Measurements from ENCODE around the gene SDC1.

The SDC1 gene

DNA sequence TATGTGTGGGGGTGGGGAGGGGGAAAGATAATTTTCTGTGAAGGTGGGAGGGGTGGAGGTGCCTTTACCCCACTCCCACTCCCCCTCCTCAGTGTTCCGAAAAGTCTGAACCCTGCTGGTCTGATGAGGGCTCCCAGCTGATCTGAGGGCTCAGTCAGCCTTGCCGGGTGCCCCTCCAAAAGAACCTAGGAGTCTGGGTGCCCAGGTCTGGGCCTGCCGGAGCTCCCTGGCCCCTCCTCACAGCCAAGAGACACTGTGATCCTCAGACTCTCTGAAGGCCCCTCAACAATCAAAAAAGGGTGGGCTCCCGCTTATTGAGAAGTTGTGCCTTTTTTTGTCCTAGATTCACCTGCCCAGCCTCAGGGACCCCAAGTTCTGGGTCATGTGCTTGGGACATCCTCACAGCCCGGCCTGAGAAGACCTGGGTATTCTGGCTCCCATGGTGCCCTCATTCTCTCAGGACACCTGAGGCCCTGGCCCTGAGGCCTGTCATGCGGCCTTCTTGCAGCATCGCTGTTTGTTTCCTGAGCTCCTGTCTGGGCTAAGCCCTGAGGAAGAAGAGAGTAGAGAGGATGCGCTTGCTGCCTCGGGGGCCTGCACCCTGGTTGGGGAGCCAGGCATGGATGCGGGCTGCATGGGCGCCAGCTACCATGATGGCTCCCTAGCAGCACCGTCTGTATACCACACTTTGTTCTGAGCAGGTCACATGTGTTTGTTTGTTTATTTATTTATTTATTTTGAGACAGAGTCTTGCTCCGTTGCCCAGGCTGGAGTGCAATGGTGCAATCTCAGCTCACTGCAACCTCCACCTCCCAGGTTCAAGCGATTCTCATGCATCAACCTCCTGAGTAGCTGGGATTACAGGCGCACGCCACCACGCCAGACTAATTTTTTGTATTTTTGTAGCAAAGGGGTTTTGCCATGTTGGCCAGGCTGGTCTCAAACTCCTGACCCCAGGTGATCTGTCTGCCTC lies 44.0 kb downstream of the SDC1 start:
- H3K4me1 ChIP-seq, result peaks cover 0 to 5% (median 0%) of the 10 kb centered on the region in 4 donors
- no peaks in the 10 kb centered on the region for H3K9me3 ChIP-seq
- TF ChIP-seq, protein P1, sequence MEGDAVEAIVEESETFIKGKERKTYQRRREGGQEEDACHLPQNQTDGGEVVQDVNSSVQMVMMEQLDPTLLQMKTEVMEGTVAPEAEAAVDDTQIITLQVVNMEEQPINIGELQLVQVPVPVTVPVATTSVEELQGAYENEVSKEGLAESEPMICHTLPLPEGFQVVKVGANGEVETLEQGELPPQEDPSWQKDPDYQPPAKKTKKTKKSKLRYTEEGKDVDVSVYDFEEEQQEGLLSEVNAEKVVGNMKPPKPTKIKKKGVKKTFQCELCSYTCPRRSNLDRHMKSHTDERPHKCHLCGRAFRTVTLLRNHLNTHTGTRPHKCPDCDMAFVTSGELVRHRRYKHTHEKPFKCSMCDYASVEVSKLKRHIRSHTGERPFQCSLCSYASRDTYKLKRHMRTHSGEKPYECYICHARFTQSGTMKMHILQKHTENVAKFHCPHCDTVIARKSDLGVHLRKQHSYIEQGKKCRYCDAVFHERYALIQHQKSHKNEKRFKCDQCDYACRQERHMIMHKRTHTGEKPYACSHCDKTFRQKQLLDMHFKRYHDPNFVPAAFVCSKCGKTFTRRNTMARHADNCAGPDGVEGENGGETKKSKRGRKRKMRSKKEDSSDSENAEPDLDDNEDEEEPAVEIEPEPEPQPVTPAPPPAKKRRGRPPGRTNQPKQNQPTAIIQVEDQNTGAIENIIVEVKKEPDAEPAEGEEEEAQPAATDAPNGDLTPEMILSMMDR (IDR thresholded peaks at IDR 0.05), result no peak
- peak in 1 of 2 donors; percentile 58 for DNase-seq
- H3K27ac ChIP-seq, result no peak overlapping the region
- no peaks in the 10 kb centered on the region for H3K27me3 ChIP-seq
- no peaks in the 10 kb centered on the region for H3K36me3 ChIP-seq
- no peak overlapping the region for H3K4me3 ChIP-seq
- intact Hi-C loops (cut with DNase I; ENCODE audit: low total_unique reads), result no loop called here

DNA sequence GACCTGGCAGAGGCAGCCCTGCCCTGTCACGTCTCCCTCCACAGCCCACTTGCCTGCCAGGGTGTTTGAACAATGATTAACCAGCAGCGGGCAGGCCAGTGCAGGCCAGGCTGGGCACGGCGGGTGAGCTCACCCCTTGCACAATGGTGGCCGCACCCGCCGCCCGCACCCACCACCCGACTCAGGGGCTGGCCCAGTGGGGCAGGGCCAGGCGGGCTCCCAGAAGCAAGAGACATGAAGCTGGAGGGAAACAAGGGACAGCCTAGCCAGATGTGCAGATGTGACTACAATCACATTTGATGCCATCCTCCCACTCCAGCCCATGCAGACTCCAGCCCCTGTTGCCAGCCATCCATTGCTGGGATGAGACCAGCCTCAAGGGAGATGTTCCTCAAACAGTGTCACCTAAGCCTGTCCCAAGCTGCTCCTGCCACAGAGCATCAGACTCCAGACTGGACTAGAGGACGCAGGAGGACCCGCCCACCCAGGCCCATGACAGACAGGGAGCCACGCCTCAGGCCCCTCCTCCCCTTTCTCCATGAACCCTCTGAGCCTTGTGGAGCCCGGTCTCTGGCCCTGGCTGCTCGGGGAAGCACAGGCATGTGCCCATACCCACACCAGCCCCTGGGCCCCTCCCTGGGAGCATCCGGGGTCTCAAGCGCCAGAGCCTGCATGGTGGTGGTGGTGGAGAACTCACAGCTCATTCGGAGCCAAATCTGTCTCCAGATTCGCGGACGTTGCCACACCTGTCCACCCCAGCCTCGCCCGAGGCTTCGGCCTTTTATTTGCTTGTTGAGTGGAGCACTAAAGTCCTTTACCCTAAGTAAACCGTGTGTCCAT lies 45.0 kb downstream of the SDC1 start:
- Histone ChIP-seq H3K27ac (no peak overlapping the region), H3K9me3 (no peaks in the 10 kb centered on the region), H3K27me3 (no peaks in the 10 kb centered on the region), H3K4me3 (no peak overlapping the region), H3K36me3 (no peaks in the 10 kb centered on the region), H3K4me1 (peaks cover 0 to 5% (median 0%) of the 10 kb centered on the region in 4 donors)
- TF ChIP-seq, protein P1 (IDR thresholded peaks at IDR 0.05), result no peak
- intact Hi-C loops (cut with DNase I; ENCODE audit: low total_unique reads), result no loop called here
- peak in 1 of 2 donors; percentile 55 for DNase-seq

DNA sequence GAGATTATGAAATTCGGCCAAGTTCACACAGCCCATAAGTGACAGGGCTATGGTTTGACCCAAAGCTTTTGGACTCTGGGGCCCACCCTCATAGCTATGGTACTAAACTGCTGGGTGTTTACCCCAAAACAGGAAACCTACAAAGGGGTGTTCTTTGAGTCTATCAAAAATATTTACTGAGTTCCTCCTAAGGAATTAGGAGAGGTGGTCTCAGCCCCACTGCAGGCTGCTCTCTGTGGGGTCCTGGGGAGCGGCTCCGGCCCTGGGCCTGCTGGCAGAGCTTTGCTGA lies 45.5 kb downstream of the SDC1 start:
- Histone ChIP-seq H3K9me3 (no peaks in the 10 kb centered on the region), H3K36me3 (no peaks in the 10 kb centered on the region), H3K27ac (no peak overlapping the region), H3K27me3 (no peaks in the 10 kb centered on the region), H3K4me3 (no peak overlapping the region), H3K4me1 (peaks cover 0 to 5% (median 0%) of the 10 kb centered on the region in 4 donors)
- DNase-seq, result no peak
- TF ChIP-seq, protein P1 (IDR thresholded peaks at IDR 0.05), result no peak
- intact Hi-C loops (cut with DNase I; ENCODE audit: low total_unique reads), result no loop called here

DNA sequence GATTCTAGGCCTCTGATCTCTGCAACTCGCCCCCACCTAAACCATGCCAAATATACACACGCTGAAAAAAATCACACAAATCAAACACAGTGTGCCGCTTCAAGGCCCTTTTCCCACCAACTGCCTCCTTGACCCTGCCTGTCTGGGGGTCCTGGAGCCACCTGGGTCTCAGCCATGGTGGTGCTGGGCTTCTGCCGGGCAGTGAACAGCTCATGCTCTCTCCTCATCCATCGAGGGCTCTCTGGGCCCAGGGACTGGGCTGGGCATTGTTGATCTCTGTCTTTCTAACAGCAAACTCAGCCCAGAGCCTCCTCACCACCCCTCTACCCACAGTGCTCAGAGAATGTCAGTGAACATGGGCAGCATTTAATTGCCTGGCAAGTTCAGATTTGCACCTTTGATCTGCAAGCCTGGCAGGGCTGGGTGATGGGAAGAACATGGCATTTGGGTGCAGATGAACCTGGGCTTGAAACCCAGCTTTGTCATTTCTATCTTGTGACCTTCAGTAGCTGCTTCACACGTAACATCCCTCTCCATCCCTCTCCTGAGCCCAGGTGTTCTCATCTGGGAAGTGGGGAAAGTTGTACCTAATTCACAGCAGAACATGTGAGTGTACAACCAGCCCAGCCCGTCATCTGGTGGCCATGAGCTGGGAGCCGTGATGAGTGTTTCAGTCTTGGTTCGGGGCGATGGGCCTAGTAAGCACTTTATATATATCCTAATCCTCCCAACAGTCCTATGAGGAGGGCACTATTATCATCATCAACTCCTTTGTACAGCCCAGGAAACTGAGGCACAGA lies 46.1 kb downstream of the SDC1 start:
- Histone ChIP-seq H3K4me1 (peaks cover 0 to 2% (median 0%) of the 10 kb centered on the region in 4 donors), H3K27me3 (no peaks in the 10 kb centered on the region), H3K9me3 (no peaks in the 10 kb centered on the region), H3K4me3 (no peak overlapping the region), H3K36me3 (no peaks in the 10 kb centered on the region), H3K27ac (no peak overlapping the region)
- peak in 1 of 2 donors; percentile 31 for DNase-seq
- TF ChIP-seq, protein P1 (IDR thresholded peaks at IDR 0.05), result no peak
- intact Hi-C loops (cut with DNase I; ENCODE audit: low total_unique reads), result no loop called here

DNA sequence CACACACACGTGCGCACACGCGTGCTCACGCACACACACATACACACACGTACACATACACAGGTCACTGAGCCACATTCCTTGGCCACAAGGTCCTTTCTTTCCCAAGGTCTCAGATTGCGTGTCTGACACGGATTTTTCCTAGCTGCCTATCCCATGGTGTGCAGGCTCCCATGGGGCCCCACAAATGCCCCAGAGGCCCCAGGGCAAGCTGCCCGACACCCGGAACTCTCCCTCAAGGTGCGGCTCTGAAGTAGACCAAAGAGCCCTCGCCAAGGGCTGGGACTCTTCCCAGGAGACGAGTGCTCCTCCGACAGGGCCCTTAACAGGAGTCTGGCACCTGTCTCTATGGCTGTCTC lies 46.7 kb downstream of the SDC1 start:
- Histone ChIP-seq H3K9me3 (no peaks in the 10 kb centered on the region), H3K27me3 (no peaks in the 10 kb centered on the region), H3K36me3 (no peaks in the 10 kb centered on the region), H3K4me1 (no peaks in the 10 kb centered on the region), H3K27ac (no peak overlapping the region), H3K4me3 (no peak overlapping the region)
- peak in 1 of 2 donors; percentile 25 for DNase-seq
- TF ChIP-seq, protein P1 (IDR thresholded peaks at IDR 0.05), result no peak
- intact Hi-C loops (cut with DNase I; ENCODE audit: low total_unique reads), result no loop called here

All from tibial artery (tissue), 4 donors.